Measurements from ENCODE around the gene RNF14. TPM values are rescaled to one million over a fixed set of nuclear protein-coding genes. Genes with fewer than 3 reads are reported as not detected.

RNF14 gene
- total and polyA plus RNA-seq, 2 of the 8 experiments (the other 6 are each of a cell fraction or from before 2014, with no cell fraction given): 4.7 to 20.2 TPM

DNA sequence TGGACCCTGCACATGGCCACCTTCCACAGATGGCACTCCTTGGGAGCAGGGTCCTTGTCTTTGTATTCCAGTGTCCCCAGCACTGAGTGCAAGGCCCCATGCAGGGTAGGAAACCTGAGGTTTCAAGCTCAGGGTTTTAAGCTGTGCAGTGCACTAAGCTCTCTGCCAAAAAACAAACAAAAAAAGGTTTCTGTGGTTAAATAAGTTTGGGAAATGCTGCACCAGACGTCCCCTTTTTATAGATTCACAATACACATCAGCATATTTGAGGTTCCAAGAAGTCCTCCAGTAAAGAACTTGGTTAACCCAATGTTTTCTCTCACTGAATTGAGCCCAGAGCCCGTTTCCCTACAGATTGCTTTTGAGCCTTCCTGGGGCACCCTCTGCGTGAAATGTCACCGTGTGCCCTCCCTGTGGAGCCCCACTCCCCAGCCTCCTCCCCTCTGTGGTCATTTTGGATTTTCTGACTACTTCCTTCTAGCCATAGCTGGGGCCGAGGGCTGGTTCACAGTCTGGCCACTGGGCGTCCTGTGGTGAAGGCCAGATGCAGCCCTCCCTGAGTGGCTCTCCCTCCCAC is 28.1 kb upstream of the RNF14 start (continued):
- TF ChIP-seq, protein P1, sequence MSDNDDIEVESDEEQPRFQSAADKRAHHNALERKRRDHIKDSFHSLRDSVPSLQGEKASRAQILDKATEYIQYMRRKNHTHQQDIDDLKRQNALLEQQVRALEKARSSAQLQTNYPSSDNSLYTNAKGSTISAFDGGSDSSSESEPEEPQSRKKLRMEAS (IDR thresholded peaks at IDR 0.05): no peak
- TF ChIP-seq CTBP2 (IDR thresholded peaks at IDR 0.05; ENCODE audit: borderline replicate concordance, insufficient read depth, insufficient read length, low read length) (no peak), BRCA1 (IDR thresholded peaks at IDR 0.05; ENCODE audit: low read depth, low read length) (no peak), HDAC2 (IDR thresholded peaks at IDR 0.05; ENCODE audit: borderline replicate concordance in 1 of 2, low read depth in 2 of 2, low read length in 2 of 2) (no peak), POLR2AphosphoS5 (IDR thresholded peaks at IDR 0.05; ENCODE audit: low read depth, low read length) (no peak), RXRA (IDR thresholded peaks at IDR 0.05; ENCODE audit: insufficient read depth, low read depth, low read length) (no peak)

Measured in H1 (cell line).